ENCODE results near the gene MARCO. TPM values are rescaled to one million over a fixed set of nuclear protein-coding genes. Genes with fewer than 3 reads are reported as not detected.

The MARCO gene
- polyA plus RNA-seq, 3 donors: 0.20 to 0.45 TPM; not detected in 1

DNA sequence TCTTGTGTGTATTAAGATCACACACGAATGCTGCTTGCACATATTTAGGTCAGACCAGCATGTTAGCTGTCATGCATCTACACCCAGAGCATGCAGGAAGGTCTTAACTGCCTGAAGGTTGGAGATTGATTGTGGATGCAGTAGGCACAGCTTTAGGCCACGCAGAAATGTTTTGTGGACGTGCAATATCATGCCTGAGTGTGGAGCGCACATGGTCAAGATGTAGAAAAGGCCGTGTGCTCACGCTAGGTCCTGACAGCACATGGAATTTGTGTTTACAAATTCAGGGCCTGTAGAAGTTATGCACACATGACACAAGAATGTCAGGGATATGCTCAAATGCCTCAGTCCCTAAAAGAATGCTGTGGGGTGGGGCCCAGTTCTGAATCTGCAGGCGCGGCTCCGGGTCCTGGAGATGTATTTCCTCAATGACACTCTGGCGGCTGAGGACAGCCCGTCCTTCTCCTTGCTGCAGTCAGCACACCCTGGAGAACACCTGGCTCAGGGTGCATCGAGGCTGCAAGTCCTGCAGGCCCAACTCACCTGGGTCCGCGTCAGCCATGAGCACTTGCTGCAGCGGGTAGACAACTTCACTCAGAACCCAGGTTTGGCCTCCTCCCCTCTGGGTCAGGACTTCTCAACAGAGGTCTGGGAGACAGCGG lies 27.9 kb downstream of the MARCO start:
- no peak for DNase-seq (ENCODE audit: extremely low read depth in 1 of 11, low read depth in 9 of 11, low spot score in 4 of 11)

DNA sequence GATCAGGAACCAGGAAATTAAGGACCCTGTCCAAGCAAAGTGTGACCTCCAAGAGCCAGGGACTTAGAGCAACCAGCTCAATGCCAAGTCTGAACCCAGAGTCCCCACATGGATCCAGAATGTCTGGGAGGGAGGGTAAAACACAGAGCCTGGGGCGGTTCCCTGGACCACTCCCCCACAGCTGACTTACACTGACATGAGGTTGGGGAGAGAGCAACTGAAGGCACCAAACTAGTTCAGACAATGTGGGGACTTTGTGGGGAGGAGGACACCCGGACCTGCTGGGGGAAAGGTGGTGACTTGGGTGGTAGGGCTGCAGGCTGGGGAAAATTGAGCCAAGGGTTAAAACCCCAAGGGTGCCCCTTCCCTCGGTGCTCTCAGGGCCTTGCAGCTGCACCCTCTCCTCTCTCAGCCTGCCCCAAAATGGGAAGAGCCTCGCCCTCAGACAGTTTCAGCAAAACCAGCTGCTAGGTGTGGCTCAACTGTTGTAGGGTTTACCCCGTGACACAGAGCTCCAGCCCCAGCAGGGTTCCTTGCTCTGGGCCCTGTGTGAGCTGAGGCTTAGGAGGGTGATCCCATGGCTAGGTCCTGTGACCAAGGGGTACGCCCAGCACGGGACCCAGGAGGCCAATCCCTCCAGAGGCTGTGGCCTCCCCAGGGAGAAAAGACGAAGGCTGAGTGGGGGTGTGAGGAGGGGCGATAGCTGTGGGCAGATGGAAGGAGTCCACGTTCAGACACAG lies 28.6 kb downstream of the MARCO start:
- no peak for DNase-seq (ENCODE audit: extremely low read depth in 1 of 11, low read depth in 9 of 11, low spot score in 4 of 11)

DNA sequence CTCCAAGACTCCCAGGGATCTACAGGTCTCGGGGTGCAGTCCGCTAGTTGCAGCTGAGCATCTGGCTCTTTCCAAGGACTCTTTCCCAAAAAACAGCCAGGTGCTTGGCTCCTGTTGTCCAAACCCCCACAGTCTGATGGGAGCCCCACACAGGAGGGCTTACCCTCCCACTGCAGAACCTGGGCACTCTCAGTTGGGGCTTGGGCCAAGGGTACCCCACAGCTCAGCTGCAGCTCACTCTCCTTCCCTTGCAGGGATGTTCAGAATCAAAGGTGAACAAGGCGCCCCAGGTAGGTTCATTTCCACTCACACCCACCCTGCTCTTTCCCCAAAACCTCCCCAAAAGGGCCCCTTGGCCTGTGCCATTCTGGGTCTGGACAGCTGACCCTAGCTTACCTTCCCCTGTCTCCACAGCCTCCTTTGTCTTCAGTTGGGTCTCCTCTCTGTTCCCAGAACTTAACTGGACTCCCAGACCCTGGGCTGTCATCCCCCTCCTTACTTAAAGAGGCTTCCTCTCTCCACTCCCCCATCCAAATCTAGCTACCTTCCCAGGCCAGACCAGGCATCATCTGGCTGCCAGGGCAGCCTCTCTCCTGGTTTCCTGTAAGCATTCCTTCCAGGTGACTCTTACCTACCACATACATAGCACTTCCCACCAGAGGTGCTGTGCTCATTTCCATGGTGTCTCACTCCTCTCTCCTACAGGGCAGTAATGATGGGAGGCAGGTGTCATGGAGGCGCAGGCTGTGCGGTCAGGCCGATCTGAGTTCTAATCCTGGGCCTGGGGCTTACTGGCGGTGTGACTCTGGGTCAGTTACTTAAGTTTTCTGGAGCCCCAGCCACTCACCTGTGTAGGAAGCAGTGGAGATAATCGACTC lies 29.5 kb downstream of the MARCO start:
- no peak for DNase-seq (ENCODE audit: extremely low read depth in 1 of 11, low read depth in 9 of 11, low spot score in 4 of 11)

DNA sequence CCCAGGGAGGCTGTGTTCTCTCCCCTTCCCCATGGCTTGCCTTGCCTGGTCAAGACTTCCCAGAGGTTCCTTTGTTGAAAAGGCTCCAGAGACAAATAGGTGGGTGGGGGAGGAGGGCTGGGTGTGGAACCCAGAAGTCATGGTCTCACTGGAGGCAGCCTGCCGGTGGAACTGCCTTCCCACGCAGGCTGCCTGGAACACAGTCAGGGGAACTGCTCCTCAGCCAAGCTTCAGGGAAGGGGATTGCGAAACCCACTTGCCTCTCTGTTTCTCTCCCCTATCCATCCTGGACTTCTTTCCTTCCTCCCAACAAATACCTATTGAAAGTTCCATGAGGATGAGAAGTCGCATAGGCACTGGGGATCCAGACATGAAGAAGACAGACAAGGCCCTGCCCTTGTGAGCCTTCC lies 31.6 kb downstream of the MARCO start:
- no peak for DNase-seq (ENCODE audit: extremely low read depth in 1 of 11, low read depth in 9 of 11, low spot score in 4 of 11)

DNA sequence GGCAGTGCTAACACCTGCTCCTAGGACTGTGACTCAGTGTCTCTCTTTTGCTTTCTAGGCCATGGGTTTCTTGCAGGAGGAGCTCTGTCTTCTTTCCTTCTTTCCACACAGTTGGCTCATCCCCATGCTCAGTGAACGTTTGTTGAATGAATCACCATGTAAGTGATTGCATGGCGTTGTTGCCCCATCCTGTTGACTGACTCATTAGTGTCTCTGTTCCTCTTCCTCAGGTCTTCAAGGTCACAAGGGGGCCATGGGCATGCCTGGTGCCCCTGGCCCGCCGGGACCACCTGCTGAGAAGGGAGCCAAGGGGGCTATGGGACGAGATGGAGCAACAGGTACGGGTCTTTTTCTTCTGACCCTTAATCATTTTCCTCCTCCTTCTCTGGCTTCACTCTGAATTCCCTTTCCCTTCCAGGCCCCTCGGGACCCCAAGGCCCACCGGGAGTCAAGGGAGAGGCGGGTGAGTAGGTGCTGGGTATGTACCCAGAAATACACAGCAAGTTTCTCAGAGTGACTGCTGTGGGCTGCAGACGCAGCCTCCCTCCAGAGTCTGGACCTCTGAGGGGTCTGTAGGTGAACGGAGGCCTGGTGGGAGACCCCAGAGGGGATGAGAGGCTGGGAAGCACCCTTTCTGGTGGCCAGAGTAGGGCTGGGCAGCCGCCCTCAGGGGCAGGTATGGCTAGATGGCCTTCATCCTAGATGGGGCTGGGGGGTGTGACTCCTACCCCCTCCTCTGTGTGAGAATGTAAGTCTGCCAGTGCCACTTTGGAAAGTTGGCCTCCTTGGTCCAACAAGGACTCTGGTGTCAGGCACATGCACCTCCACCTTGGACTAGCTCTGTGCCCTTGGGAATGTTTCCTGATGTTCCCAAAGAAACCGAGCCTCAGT lies 32.4 kb downstream of the MARCO start:
- DNase-seq (ENCODE audit: extremely low read depth in 1 of 11, low read depth in 9 of 11, low spot score in 4 of 11): no peak

DNA sequence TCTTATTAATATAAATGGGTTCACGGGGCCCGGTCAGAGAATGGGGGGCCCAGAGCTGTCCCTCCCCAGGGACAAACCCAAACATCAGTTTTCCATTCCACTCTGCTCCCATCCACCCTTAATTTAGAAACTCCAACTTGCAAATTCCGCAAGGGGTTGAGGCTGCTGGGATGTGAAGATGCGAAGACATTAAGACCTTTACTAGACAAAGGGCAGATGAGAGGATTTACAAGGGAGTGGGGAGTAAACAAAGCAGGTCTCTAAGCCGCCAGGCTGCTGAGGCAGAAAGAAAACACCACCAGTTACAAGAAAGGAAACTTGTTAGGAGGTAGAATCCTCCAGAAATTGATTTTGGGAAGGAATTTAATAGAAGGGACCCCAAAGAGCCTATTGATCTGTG lies 33.1 kb downstream of the MARCO start:
- no peak for DNase-seq (ENCODE audit: extremely low read depth in 1 of 11, low read depth in 9 of 11, low spot score in 4 of 11)

DNA sequence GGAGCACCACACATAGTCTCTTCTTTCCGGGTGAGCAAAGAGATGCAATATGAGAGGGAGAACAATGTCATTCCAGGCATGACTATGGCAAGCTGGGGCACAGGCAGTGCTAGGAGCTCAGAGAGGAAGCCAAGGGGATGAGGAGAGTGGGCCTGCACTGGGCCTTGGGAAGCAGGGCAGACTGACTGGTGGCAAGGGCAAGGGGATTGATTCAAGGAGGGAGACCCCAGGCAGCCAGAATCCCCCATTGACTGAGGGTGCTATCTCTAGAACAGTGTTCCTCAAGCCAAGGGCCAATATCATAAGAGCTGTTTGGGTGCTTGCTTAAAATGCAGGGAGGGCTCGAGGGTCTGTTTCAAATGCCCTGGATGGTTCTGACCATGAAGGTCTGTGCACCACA lies 36.1 kb downstream of the MARCO start:
- DNase-seq (ENCODE audit: extremely low read depth in 1 of 11, low read depth in 9 of 11, low spot score in 4 of 11): no peak

DNA sequence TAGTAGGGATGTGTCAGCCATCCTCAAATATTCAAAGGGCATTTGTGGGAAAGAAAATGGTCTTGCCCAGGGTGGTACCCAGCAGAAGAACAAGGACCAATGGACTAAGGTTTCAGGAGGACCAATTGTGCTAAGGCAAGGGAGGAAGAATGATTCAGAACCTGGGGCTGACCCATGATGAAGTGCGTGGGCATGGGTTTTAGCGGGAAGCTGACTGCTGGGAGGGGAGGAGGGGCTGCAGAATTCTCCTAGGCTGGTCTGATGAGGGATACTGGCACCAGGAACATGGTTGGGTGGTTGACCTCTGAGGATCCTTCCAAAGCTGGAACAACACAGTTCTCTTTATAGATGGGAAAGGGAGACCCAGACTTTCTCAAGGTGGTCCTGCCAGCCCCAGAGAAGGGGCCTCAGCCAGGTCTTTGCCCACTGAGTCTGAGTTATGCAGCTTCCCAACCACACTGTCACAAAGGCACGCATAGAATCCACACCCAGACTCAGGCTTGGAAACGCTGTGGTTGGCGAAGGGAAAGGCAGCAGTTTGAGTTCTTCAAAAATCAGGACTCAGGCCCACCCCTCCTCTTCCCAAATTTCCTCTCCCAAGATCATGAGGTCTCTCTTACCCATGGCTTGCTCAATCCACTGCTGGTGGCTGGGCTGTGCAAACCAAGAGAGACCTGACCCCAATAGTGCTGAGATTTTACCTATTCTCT lies 37.3 kb downstream of the MARCO start:
- DNase-seq (ENCODE audit: extremely low read depth in 1 of 11, low read depth in 9 of 11, low spot score in 4 of 11): no peak

DNA sequence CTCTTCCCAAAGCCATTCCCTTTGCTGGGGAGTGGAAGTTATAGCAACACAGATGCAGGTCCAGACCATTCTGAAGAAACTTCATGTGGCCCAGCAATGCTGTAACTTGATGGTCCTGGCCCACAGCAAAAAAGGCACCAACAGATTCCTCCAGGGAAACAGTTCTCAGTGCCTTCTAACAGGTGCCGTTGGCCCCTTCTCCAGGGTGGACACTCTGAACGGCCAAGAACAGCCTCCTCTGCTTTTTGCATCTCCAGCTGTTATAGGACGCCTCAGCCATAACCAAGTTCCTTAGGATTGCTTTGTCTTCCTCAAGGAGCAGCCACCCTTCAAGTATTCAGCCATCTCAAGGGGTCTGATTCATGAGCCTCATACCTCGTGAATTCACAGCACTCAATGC lies 38.0 kb downstream of the MARCO start:
- no peak for DNase-seq (ENCODE audit: extremely low read depth in 1 of 11, low read depth in 9 of 11, low spot score in 4 of 11)

DNA sequence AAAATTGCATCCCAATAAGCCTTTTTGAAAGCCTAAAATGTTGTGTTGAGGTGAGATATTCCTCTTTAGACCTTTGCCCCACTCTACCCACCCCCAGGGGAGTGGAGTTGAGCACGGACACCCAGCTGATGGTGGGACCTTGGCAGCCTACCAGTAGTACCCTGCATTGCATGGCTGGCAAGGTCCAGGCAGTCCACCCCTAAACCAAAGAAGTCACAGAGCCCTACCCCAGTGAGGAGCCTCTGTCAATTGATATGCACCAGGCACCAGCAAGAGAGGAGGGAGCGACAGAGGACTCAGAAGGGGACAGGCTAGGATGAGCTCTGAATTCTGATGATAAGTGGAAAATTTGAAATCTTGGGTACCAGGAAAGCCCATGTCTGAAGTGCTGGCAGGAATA lies 38.6 kb downstream of the MARCO start:
- DNase-seq (ENCODE audit: extremely low read depth in 1 of 11, low read depth in 9 of 11, low spot score in 4 of 11): no peak

DNA sequence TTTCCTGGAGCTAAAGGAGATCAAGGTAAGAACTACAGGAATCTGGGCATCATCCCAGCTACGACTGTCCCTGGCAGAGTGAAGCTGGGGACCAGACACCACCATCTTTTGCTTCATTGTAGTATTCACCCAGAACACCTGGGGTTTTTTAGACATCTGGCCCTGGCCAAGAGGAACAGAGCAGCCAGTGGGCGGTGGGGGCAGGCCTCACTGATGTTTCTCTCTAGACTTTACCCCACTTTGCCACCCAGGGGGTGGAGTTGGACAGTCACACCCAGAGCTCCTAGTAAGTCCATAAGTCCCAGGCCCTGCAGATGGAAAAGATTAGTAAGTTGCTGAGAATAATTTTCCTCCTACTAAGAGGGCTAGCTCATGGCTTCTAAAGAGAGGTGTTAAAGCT lies 39.6 kb downstream of the MARCO start:
- DNase-seq (ENCODE audit: extremely low read depth in 1 of 11, low read depth in 9 of 11, low spot score in 4 of 11): no peak

DNA sequence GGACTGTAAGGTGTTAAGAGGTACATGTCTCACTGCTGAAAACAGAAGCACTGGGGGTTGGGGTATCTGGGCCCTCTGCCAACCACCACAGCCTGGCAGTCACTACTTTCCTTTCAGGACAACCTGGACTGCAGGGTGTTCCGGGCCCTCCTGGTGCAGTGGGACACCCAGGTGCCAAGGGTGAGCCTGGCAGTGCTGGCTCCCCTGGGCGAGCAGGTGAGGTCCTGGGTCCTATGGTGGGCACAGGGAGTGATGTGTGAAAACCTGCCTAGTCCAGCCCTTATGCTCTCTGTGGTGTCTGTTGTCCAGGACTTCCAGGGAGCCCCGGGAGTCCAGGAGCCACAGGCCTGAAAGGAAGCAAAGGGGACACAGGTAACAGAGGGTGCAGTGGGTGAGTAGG lies 40.0 kb downstream of the MARCO start:
- DNase-seq (ENCODE audit: extremely low read depth in 1 of 11, low read depth in 9 of 11, low spot score in 4 of 11): no peak

DNA sequence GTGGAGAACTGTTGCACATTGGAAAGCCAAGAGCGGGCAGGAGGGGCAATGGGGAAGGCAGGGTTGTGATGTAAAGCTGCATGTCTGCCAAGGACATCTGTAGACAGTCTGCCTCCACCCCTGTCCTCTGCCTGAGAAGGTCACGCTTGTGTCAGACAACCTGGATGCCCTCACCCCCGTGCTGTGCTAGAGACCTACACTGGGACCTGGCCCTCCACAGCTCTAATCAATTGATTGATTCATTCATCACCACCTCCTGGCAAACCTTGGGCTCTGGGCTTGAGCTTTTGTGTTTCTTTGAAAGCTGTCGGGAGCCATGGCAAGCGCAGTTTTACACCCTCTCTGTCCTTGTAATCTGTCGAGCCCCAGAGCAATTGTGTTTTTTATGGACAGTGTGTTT lies 41.1 kb downstream of the MARCO start:
- no peak for DNase-seq (ENCODE audit: extremely low read depth in 1 of 11, low read depth in 9 of 11, low spot score in 4 of 11)

DNA sequence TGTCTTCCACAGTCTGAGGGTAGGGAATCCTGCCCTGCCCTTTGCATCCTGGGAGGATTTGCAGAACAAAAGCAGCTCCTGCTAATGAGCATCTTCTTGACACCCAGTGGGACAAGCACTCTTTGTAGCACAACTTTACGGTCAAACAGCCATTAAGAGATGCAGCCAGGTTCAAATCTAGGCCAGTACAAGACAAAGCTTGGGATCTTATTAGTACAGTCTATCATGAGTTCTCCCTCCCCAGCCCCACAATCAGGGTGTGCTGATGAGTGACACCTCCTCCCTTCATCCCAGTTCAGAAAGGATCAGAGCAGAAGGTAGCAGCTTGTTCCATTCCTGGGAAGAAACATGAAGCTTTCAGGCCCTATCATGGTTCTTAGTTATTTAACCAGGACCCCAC lies 41.9 kb downstream of the MARCO start:
- DNase-seq (ENCODE audit: extremely low read depth in 1 of 11, low read depth in 9 of 11, low spot score in 4 of 11): no peak

DNA sequence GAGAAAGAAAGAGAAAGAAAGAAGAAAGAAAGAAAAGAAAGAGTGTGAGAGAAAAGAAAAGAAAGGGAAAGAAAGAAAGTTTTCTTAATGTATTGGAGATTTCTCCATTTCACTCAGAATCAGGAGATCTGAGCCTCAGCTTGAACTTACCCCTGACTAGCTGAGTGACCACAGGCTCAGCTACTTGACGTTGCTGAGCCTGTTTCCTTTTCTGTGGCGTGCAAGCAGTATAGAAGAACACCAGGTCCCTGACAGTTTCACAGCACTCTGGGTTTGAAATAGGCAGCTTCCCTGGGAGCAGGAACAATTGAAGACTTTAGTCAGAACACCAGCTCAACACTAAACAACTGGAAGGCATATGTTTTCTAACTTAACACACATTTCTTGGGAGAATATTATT lies 44.7 kb downstream of the MARCO start:
- no peak for DNase-seq (ENCODE audit: extremely low read depth in 1 of 11, low read depth in 9 of 11, low spot score in 4 of 11)

DNA sequence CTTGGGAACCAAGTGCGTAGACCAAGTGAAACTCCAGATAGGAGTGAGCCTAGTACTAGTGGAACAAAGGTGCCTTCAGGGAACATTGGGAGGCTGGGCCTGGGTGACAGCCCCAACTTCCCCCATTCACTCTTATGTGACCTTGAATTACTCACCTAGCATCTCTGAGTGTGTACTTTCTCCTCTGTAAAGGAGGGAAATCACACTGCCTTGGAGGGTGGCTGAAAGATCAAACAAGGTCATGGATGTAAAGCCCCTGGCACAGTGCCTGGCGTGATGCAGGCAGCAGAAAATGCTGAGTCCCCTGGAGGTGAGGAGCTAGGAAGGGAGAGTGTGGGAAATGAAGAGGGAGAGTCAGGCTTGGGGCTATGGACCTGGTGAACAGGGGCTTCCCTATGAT lies 45.9 kb downstream of the MARCO start:
- DNase-seq (ENCODE audit: extremely low read depth in 1 of 11, low read depth in 9 of 11, low spot score in 4 of 11): no peak

DNA sequence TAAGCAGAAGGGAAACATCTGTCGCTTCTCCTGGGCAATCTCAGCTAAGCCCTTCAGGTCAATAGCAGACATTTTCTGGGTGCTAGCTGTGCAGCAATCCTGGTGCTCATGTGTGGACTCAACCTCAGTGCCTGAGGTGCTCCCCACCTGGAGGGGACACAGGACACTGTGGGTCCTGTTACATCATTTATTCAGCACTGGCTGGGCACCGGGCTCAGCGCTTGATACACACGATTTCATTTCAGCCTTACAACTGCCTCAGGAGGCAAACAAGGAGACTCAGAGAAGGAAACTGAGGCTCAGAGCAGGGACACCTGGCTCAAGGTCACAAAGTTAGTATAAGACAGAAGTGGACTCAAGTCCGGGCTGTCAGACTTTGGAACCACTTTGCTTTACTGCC lies 46.7 kb downstream of the MARCO start:
- DNase-seq (ENCODE audit: extremely low read depth in 1 of 11, low read depth in 9 of 11, low spot score in 4 of 11): no peak

DNA sequence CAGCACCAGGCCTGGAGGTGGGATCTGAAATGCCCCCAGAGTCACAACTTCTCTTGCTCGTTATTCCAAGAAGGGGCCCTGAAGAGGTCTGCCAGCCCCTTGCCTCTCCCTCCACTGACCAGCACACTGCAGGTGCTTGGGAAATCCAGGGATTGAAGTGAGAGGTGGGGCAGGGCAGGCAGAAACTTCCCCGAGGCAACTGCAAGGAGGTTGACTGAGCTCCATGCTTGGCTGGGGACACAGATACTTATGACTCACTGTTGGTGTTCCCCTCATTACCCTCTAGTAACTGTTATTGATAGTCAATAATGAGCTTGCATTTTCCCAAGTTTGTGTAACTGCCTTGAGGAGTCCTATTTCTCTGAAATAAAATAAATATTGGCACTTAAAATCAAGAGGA lies 47.5 kb downstream of the MARCO start:
- DNase-seq (ENCODE audit: extremely low read depth in 1 of 11, low read depth in 9 of 11, low spot score in 4 of 11): peak in 1 of 11 donors; percentile 4
